NCI-H2227 (cell line): Measurements from ENCODE around the gene KCNJ15.
"Not testable (repeated sequence)": the region's sequence is repeated elsewhere in the genome, so short reads cannot be mapped to it uniquely, and the experiment has no call there.

Experiments used
- DNase-seq: peaks from one replicate; lab custom pipeline; 2025; ENCODE audit not compliant: unreplicated experiment; lab: John Stamatoyannopoulos, UW

Gene KCNJ15

GRCh38 chr21:38256599-38257302, at the start of gene KCNJ15:
KCNJ15 (plus strand) TSS chr21:38256991; CDS start chr21:38299262, 42,271 bp downstream.
- no peak for DNase-seq

GRCh38 chr21:38208118-38208517, 48.7 kb upstream of the KCNJ15 start:
- DNase-seq: no peak

GRCh38 chr21:38211321-38211720, 45.5 kb upstream of the KCNJ15 start:
- DNase-seq: no peak

GRCh38 chr21:38212706-38213105, 44.1 kb upstream of the KCNJ15 start:
- DNase-seq: no peak

- DNase-seq: peak; percentile 31
Measured at GRCh38 chr21:38219049-38219628, 37.7 kb upstream of the KCNJ15 start.

- no peak for DNase-seq
Measured at GRCh38 chr21:38220270-38220737, 36.5 kb upstream of the KCNJ15 start.

GRCh38 chr21:38221594-38221993, 35.2 kb upstream of the KCNJ15 start:
- DNase-seq: no peak

GRCh38 chr21:38223893-38224540, 32.8 kb upstream of the KCNJ15 start:
- DNase-seq: no peak

GRCh38 chr21:38227401-38227800, 29.4 kb upstream of the KCNJ15 start:
- no peak for DNase-seq

- no peak for DNase-seq
Measured at GRCh38 chr21:38228115-38228514, 28.7 kb upstream of the KCNJ15 start.

GRCh38 chr21:38228537-38228936, 28.3 kb upstream of the KCNJ15 start:
- DNase-seq: no peak

- no peak for DNase-seq
Measured at GRCh38 chr21:38229260-38229877, 27.4 kb upstream of the KCNJ15 start.

GRCh38 chr21:38234395-38235142, 22.2 kb upstream of the KCNJ15 start:
- no peak for DNase-seq

- DNase-seq: not testable (repeated sequence)
Measured at GRCh38 chr21:38235251-38235650, 21.5 kb upstream of the KCNJ15 start.

- DNase-seq: no peak
Measured at GRCh38 chr21:38236232-38236631, 20.6 kb upstream of the KCNJ15 start.

- DNase-seq: no peak
Measured at GRCh38 chr21:38239672-38240071, 17.1 kb upstream of the KCNJ15 start.

GRCh38 chr21:38240129-38240528, 16.7 kb upstream of the KCNJ15 start:
- DNase-seq: no peak

- DNase-seq: no peak
Measured at GRCh38 chr21:38241029-38241740, 15.6 kb upstream of the KCNJ15 start.

- no peak for DNase-seq
Measured at GRCh38 chr21:38242061-38242460, 14.7 kb upstream of the KCNJ15 start.

- no peak for DNase-seq
Measured at GRCh38 chr21:38243732-38244406, 12.9 kb upstream of the KCNJ15 start.
